GM08714 (cell line): Measurements from ENCODE around the gene LARGE2.

Source experiments
- H3K4me3 ChIP-seq: fragments of 200-500 bp; sonication (Bioruptor generic); 2 replicates; pipeline ENCODE4 v1.5.1; 2014; ENCODE audit warnings: mild to moderate bottlenecking, low read length, inconsistent platforms
- ZNF274 ChIP-seq: IDR thresholded peaks from 2 replicates; pipeline ENCODE4 v1.6.1; 2012; ENCODE audit warnings: mild to moderate bottlenecking, low read depth, low read length

The LARGE2 gene

GRCh38 chr11:45927332-45927683, 4.9 kb downstream of the LARGE2 start:
- no peak overlapping the region for H3K4me3 ChIP-seq
- TF ChIP-seq ZNF274, result no peak

DNA sequence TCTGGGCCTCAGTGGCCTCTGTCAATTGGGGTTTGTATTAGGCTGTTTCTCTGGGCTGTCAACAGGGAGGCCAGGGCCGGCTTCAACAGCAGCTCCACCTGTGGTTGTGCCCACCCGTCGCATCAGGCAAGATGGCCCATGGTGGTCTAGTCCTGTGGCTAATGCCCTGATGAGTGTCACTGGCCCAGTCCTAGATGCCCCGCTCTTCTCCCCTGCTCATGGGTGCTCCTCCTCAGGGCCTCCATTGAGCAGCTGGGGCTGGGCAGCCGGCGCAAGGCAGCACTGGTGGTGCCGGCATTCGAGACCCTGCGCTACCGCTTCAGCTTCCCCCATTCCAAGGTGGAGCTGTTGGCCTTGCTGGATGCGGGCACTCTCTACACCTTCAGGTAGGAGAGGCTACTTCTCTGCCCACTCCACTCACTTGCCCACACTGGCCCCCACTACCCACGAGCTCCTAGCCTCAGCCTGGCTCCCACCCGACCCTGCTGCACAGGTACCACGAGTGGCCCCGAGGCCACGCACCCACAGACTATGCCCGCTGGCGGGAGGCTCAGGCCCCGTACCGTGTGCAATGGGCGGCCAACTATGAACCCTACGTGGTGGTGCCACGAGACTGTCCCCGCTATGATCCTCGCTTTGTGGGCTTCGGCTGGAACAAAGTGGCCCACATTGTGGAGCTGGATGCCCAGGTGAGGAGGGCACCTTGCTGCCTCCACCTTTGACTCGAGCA, 5.4 kb downstream of the LARGE2 start:
- no peak for TF ChIP-seq ZNF274

GRCh38 chr11:45928535-45929215, 6.2 kb downstream of the LARGE2 start:
- H3K4me3 ChIP-seq, result no peak overlapping the region
- no peak for TF ChIP-seq ZNF274

More for the DNA sequence above, 5.4 kb downstream of the LARGE2 start:
- no peak overlapping the region for H3K4me3 ChIP-seq

- no peak overlapping the region for H3K4me3 ChIP-seq
These were observed 7.1 kb downstream of the LARGE2 start for GRCh38 chr11:45929486-45930030.

DNA sequence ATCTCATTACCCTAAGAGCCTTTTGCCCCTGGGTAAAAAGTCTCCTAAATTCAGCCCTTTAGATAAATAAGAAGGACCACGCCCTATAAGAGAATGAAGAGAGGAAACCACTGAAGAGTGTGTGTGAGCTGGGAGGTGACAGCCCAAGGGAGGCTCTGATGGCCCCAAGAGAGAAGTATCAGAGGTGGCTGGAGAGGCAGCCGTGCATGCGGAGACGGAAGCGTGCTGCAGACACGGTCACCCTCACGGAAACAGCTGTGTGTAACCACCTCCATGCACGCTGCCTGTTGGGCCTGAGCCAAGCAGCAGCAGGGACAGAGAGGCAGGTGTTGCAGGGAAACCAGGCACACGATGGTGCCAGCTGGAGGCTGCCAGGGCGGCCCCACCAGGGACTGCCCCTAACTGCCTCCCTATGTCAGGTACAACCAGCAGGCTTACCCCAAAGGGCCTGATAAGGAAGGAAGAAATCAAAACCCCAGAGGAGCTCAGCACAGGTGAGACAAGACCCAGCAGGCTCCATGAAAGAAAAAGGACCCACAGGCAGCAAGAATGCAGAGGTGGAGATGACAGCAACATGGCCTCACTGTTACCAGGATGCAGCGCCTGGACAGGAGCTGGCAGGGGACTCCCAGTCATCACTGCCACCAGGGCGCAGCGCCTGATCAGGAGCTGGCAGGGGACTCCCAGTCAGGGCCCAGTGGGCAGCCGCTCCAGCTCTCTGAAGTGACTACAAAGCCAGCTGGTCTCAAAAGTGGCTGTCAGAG, 7.8 kb downstream of the LARGE2 start:
- H3K4me3 ChIP-seq, result no peak overlapping the region

More at GRCh38 chr11:45929486-45930030, 7.1 kb downstream of the LARGE2 start:
- TF ChIP-seq ZNF274, result no peak

GRCh38 chr11:45930951-45931570, 8.6 kb downstream of the LARGE2 start:
- no peak for TF ChIP-seq ZNF274
- H3K4me3 ChIP-seq, result no peak overlapping the region

More for the DNA sequence above, 7.8 kb downstream of the LARGE2 start:
- TF ChIP-seq ZNF274, result no peak

- TF ChIP-seq ZNF274, result no peak
These were observed 9.3 kb downstream of the LARGE2 start for GRCh38 chr11:45931739-45932138.

GRCh38 chr11:45932217-45932616, 9.8 kb downstream of the LARGE2 start:
- H3K4me3 ChIP-seq, result no peak overlapping the region
- TF ChIP-seq ZNF274, result no peak

More at GRCh38 chr11:45931739-45932138, 9.3 kb downstream of the LARGE2 start:
- H3K4me3 ChIP-seq, result no peak overlapping the region

GRCh38 chr11:45933131-45933831, 10.8 kb downstream of the LARGE2 start:
- no peak overlapping the region; the same call in 1 of the 2 replicates for H3K4me3 ChIP-seq
- TF ChIP-seq ZNF274, result no peak

GRCh38 chr11:45933846-45934579, 11.6 kb downstream of the LARGE2 start:
- TF ChIP-seq ZNF274, result no peak
- no peak overlapping the region; the same call in 1 of the 2 replicates for H3K4me3 ChIP-seq

DNA sequence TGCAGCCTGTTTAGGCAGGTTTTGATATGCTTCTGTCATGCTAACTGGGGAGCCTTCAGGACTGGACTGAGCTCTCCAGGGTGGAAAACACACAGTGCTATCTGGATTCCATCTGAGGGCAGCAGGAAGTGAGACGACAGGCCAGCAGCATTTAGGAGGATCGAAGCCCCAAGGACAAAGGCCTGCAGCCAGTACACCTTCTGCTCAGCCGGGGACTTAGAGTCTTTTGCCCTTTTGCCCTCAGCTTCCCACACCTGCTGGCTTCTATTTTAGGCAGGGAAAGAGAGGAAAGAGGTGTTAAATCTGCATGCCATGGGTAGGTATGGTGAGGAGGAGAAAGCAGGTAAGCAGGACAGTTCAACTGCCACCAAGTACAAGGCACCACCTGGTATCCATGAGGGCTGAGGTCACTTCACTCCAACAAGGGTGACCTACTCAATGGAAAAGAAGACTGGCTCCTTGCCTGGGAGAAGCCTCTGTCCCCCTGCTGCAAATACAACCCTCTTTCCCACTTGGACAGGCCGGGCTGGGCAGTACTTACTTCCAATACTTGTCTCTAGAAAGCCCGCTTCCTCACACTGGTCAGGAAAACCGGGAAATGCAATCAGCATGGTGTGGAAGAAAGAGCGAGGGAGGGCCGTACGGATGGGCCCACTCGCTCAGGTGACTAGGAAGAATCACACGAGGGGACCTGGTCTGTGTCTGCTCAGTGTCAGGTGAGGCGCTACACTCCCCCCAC, 12.3 kb downstream of the LARGE2 start:
- no peak overlapping the region for H3K4me3 ChIP-seq

More for the DNA sequence above, 12.3 kb downstream of the LARGE2 start:
- TF ChIP-seq ZNF274, result no peak
